Stimulated activated CD4-positive, alpha-beta T cell treated with anti-CD3 and anti-CD28 coated beads, Interleukin-1b, Interleukin-23, amount 100 ng/mL, for 1 hour (primary cell): Measurements from ENCODE around the gene RHOB.
"Not testable (repeated sequence)": the region's sequence is repeated elsewhere in the genome, so short reads cannot be mapped to it uniquely, and the experiment has no call there.

Experiments used
- DNase-seq, 2 donors: peaks; one replicate each; pipeline ENCODE4 v3.0.0-alpha.2; 2020; ENCODE audit warnings: low read depth in 2 of 2

RHOB gene

DNA sequence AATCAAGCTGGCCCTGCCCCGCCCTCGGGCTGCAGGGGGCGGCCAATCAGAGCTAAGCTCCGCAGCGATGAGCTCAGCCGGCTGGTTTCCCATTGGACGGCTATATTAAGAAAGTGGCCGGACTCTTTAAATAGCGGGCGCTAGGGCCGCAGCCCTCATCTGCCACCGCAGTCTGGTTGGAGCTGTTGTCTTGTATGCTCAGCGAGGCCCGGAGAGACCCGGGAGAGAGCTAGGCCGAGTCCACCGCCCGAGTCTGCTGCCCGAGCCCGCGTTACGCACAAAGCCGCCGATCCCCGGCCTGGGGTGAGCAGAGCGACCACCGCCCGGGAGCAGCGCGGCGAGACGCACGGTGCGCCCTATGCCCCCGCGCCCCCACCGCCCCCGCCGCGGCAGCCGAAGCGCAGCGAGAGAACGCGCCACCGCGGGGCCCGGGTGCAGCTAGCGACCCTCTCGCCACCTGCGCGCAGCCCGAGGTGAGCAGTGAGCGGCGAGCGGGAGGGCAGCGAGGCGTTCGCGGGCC is at the start of gene RHOB:
RHOB (plus strand) TSS at position 158 of the 520 bp plus-strand sequence. CDS start 392 bp downstream, outside the sequence.
- peak; percentile 66 to 67 for DNase-seq

DNA sequence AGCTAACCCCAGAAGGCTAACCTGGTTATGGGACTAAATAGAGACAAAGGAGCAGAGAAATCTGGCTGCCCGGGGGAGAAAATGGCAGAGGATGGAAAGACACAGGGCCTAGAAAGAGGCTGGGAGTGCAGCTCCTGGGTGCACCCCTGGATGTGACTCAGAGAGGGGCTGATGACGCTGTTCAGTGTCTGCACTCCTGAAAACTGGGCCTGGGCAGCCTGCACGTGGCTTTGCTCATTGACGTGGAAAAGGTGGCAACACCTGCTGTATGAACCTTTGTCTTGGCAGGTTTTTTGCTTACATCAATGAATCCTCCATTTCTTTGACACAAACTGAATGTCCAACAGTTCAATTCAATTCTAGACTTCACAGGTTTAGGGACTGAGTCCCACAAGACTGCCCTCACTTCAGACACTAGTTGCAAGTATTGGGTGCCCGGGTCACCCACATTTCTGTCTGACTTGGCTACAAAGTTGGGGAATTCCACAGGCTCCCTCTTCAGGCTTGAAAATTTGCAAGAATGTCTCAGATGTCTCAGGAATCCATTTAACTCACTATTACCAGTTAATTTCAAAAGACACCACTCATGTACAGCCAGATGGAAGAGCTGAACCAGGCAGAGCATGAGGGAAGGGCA is 48.9 kb upstream of the RHOB start:
- DNase-seq, result no peak

- DNase-seq, result no peak
These were observed 47.8 kb upstream of the RHOB start for GRCh38 chr2:20398956-20399567.

GRCh38 chr2:20400306-20400705 is 46.6 kb upstream of the RHOB start:
- no peak for DNase-seq

- DNase-seq, result no peak
These were observed 45.9 kb upstream of the RHOB start for GRCh38 chr2:20400787-20401488.

GRCh38 chr2:20401489-20401835 is 45.4 kb upstream of the RHOB start:
- DNase-seq, result no peak

DNA sequence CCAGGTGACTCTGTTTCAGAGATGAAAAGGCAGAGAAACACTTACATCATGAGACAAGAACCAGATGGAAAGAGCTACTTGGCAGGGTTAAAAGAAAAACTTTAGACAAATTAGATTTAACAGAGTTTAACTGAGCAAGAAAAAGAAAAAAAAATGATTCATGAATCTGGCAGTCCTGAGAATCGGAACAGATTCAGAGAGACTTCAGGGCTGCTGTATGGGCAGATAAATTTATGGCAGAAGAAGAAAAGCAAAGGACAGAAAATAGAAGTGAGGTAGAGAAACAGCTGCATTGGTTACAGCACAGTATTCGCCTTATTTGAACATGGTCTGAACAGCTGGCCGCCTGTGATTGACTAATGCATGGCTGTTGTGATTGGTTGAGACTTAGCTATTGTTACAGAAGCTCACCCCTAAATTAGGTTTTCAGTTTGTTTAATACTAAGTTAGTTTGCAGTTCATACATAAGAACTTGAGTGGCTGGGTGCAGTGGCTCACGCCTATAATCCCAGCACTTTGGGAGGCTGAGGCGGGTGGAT is 43.0 kb upstream of the RHOB start:
- no peak for DNase-seq

DNA sequence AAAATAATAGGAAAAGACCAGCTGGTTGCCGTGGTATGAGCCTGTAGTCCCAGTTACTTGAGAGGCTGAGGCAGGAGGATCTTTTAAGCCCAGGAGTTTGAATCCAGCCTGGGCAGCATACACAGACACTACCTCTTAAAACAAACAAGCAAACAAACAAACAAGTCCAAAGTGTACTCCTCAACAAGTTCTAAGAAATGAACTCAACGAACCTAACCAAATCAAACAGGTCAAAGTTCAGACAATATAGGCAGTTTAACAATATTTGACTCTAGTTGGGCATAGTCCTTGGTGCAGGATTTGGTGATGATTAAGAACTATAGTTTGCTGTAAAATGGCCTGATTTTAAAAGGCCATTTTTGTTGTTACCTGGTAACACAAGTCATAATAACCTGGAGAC is 41.9 kb upstream of the RHOB start:
- no peak for DNase-seq

- no peak for DNase-seq
These were observed 37.8 kb upstream of the RHOB start for GRCh38 chr2:20409039-20409438.

DNA sequence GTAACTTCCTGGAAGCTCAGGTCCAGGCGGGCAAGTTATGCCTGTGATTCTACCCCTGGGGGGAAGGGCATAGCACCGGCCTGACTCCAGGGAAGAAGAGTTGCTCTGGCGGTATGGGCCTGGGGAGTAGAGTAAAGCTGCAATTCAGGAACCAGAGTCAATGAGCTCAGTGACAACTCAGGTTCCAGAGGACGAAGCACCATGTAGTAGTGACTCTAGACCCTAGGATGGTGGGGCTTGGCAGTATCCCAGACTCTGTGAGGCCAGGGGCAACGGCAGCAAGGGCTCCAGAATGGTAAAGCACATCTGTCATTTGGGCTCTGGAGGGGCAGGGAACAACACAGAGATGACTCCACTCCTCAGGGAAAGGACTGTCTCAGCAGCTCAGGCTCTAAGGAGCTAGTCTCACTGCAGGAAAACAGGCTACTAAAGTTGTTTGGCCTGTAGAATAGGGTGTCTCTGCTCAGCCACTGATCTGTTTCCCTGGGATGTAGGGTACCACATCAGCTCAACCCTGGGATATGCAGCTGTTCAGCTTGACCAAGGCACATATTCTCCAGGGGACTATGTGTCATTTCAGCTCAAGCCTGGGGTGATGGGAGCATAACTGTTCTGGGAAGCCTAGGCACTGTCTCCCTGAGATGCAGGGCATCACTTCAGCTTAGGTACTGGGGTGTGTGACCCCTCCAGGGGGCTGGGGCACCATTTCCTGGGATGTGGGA is 36.2 kb upstream of the RHOB start:
- no peak for DNase-seq

DNA sequence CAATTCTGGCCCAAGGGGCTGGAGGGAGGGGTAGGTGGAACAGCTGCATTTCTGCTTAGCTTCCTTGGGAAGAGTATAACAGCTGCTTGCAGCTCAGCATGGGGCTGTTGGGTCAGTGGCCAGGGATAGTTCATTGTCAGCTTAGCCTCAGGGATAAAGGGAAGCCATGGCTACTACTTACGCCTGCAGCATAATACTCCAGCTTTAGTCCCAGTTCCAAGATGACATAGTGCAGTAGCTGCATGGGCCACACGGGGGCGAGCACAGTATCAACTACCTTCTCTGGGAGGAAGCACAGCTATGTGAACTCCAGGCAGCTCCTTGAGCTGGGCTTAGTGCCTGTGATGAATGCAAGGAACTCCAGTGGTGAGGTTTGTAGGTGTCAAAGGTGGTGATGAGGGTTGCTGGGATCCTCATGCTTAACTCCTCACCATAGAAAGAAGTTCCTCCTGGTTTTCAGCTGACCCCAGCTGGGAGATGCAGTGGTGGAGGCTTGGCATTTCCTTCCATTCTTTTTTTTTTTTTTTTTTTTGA is 35.4 kb upstream of the RHOB start:
- peak; percentile 22 to 59 for DNase-seq

DNA sequence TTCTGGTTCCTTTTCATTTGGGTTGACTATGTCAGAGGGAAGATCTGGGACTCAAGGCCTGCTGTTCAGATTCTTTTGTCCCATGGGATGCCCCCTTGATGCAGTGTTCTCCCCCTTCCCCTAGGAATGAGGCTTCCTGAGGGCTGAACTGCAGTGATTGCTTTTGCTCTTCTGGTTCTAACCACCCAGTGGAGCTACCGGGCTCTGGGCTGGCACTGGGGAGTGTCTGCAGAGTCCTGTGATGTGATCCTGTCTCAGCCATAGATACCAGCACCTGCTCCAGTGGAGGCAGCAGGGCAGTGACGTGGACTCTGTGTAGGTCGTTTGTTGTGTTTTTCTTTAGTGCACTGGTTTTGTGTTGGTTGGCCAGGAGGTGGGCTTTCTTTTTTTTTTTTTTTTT is 32.1 kb upstream of the RHOB start:
- no peak for DNase-seq

DNA sequence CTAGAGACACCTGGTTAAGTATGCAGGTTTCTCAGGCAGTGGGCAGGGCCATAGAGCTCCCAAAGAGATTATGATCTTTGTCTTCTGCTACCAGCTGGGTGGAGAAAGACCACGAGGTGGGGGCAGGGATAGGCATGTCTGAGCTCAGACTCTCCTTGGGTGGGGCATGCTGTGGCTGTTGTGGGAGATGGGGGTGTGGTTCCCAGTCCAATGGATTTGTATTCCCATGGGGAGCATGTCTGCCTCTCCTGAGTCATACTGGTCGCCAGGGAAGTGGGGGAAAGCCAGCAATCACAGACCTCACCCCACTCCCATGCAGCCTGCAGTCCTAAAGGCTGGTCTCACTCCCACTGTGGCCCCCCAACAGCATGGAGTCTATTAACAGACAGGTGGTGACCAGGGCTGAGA is 31.4 kb upstream of the RHOB start:
- no peak for DNase-seq

- no peak for DNase-seq
These were observed 30.2 kb upstream of the RHOB start for GRCh38 chr2:20416723-20417122.

DNA sequence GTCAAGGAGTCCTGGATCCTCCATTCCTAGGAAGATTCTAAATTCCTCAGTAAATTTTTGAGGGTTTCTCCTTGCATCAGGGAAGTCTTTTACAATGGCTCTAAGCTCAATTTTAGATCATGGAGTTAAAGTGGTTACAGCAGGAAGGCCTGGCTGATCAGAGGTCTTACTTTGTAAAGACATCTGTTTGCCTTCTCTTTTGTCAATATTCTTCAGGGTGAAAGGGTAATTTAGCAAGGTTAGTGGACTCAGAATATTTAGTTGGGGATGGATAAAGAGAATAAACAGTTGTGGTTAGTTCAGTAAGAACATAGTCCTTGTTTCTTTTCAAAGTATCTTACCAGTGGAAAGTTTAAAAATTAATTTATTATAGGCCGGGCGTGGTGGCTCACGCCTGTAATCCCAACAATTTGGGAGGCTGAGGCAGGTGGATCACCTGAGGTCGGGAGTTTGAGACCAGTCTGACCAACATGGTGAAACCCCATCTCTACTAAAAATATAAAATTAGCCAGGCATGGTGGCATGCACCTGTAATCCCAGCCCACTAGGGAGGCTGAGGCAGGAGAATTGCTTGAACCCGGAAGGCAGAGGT is 29.5 kb upstream of the RHOB start:
- DNase-seq, result not testable (repeated sequence)

- no peak for DNase-seq
These were observed 28.4 kb upstream of the RHOB start for GRCh38 chr2:20418519-20418918.

- no peak for DNase-seq
These were observed 27.8 kb upstream of the RHOB start for GRCh38 chr2:20419007-20419576.

- DNase-seq, result no peak
These were observed 27.1 kb upstream of the RHOB start for GRCh38 chr2:20419752-20420151.

- no peak for DNase-seq
These were observed 25.4 kb upstream of the RHOB start for GRCh38 chr2:20421336-20421987.

GRCh38 chr2:20421988-20422370 is 24.9 kb upstream of the RHOB start:
- DNase-seq, result no peak
